RWPE1 (cell line): ENCODE results near the gene MON1B.
"Not testable (repeated sequence)": the region's sequence is repeated elsewhere in the genome, so short reads cannot be mapped to it uniquely, and the experiment has no call there.

Source experiments
- CTCF ChIA-PET: fragments of 350-600 bp; sonication (Branson Sonifier 250); formaldehyde crosslinking; extraction: SDS; loops from one replicate; lab custom pipeline; 2021; lab: Yijun Ruan, JAX
- POLR2A ChIA-PET: fragments of 400-600 bp; formaldehyde crosslinking; extraction: SDS; loops from one replicate; lab custom pipeline; 2020; ENCODE audit warnings: antibody characterized with exemption; ENCODE audit not compliant: low non-redundant PET; lab: Yijun Ruan, JAX
- DNase-seq: peaks from one replicate; pipeline ENCODE4 v3.0.0; 2012; ENCODE audit warnings: low spot score
- H3K27ac ChIP-seq: fragments of 450-650 bp; 2 replicates; pipeline ENCODE4 v1.5.1; 2017
- TF ChIP-seq, protein P1 (sequence below): fragments of 450-650 bp; conservative IDR thresholded peaks from 2 replicates; pipeline ENCODE4 v1.5.1; 2017; ENCODE audit warnings: low read depth, mild to moderate bottlenecking

The MON1B gene

DNA sequence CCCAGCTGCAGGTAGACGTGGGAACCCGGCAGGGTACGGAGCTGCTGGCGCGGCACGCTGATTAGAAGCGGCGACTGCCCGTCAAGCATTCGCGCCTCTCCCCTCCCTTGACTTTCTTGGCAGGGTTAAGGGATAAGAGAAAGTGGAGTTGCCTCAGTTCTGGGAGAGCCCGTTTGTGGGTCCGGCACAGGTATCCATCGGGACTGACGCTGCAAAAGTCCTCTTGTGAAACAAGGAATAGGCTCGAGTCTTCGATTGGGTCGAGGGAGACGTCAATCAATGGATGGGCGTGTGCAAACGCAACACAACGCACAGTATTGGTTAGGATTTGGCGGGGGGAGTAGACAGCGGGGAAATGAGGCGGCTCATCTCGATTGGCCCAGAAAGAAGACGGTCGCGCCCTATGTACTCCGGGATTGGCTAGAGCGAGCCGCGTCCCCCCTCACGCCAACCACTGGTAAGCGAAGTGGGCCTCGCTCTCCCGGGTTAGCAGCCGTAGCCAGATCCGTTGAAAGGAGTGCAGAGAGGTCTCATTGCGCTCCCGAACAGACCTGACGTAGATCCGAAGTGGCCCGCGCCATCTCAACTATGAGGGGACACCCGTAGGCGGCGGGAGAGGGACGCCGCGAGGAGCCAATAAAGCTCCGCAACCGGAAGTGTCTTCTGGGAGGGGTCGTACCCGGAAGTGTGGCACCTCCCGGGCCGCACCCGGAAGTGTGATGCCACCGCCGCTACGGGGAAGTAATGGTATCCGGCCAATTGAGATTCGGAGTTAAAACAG lies at the start of gene MON1B:
Gene MON1B (plus strand): TSS at position 713 of the 781 bp plus-strand sequence. CDS start 296 bp downstream, outside the sequence.
- CTCF ChIA-PET: no interaction called here
- peak within 1 kb of the TSS; percentile 96 for H3K27ac ChIP-seq
- TF ChIP-seq, protein P1, sequence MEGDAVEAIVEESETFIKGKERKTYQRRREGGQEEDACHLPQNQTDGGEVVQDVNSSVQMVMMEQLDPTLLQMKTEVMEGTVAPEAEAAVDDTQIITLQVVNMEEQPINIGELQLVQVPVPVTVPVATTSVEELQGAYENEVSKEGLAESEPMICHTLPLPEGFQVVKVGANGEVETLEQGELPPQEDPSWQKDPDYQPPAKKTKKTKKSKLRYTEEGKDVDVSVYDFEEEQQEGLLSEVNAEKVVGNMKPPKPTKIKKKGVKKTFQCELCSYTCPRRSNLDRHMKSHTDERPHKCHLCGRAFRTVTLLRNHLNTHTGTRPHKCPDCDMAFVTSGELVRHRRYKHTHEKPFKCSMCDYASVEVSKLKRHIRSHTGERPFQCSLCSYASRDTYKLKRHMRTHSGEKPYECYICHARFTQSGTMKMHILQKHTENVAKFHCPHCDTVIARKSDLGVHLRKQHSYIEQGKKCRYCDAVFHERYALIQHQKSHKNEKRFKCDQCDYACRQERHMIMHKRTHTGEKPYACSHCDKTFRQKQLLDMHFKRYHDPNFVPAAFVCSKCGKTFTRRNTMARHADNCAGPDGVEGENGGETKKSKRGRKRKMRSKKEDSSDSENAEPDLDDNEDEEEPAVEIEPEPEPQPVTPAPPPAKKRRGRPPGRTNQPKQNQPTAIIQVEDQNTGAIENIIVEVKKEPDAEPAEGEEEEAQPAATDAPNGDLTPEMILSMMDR: no peak
- POLR2A ChIA-PET: no interaction called here
- DNase-seq: peak; percentile 100

GRCh38 chr16:77143364-77143763 lies 47.6 kb upstream of the MON1B start:
- ChIA-PET CTCF (interaction anchor here (0.6 kb wide), 1 partner anchor 1259 kb away, joined by 3 read pairs; no protein-coding TSS in a partner anchor), POLR2A (no interaction called here)
- DNase-seq: no peak
- no peak overlapping the region for H3K27ac ChIP-seq
- TF ChIP-seq, protein P1: no peak

- POLR2A ChIA-PET: no interaction called here
- H3K27ac ChIP-seq: no peak overlapping the region
- CTCF ChIA-PET: no interaction called here
- no peak for DNase-seq
- TF ChIP-seq, protein P1: no peak
These were observed 42.9 kb upstream of the MON1B start for GRCh38 chr16:77148121-77148520.

- TF ChIP-seq, protein P1: no peak
- H3K27ac ChIP-seq: no peak overlapping the region
- DNase-seq: no peak
- CTCF ChIA-PET: no interaction called here
- POLR2A ChIA-PET: no interaction called here
These were observed 33.5 kb upstream of the MON1B start for GRCh38 chr16:77157346-77158058.

DNA sequence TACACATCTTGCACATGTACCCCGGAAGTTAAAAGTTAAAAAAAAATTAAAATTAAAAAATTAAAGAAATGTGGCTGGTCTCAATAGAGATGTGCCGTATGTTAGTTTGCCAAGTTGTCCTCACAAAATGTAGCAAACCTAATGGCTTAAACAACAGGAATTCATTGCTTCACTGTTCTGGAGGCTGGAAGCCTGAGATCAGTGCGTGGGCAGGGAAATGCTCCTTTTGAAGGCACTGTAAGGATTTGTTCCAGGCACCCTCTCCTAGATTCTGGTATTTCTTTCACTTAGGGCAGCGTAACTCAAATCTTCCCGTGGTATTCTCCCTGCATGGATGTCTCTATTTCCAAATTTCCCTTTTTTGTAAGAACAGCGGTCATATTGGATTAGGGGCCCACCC lies 32.7 kb upstream of the MON1B start:
- no peak overlapping the region for H3K27ac ChIP-seq
- TF ChIP-seq, protein P1: no peak
- DNase-seq: no peak
- ChIA-PET CTCF (interaction anchor here (0.6 kb wide), 2 partner anchors 8 to 501 kb away, joined by 3 to 5 read pairs; no protein-coding TSS in a partner anchor), POLR2A (no interaction called here)

GRCh38 chr16:77165006-77165405 lies 26.0 kb upstream of the MON1B start:
- POLR2A ChIA-PET: no interaction called here
- no peak overlapping the region for H3K27ac ChIP-seq
- TF ChIP-seq, protein P1: no peak
- no peak for DNase-seq
- CTCF ChIA-PET: no interaction called here

GRCh38 chr16:77165536-77166236 lies 25.3 kb upstream of the MON1B start:
- POLR2A ChIA-PET, DNase-seq, H3K27ac ChIP-seq: not testable (repeated sequence)
- CTCF ChIA-PET: interaction anchor here (0.8 kb wide), 1 partner anchor 7 kb away, joined by 5 read pairs; no protein-coding TSS in a partner anchor
